VCaP (cell line): ENCODE results near the gene CAPN5.

ENCODE experiments used
- H3K27ac ChIP-seq: fragments of 450-650 bp; 2 replicates; pipeline ENCODE4 v1.5.1; 2017
- CTCF ChIP-seq: fragments of 450-650 bp; conservative IDR thresholded peaks from 2 replicates; pipeline ENCODE4 v1.5.1; 2017; ENCODE audit warnings: mild to moderate bottlenecking, moderate library complexity

CAPN5 gene

GRCh38 chr11:77071671-77072605 is 5.2 kb downstream of the CAPN5 start:
- no peak for TF ChIP-seq CTCF

GRCh38 chr11:77072851-77073327 is 6.1 kb downstream of the CAPN5 start:
- TF ChIP-seq CTCF: no peak
- H3K27ac ChIP-seq: peak overlapping the region; percentile 60; the same call in 1 of the 2 replicates

More at GRCh38 chr11:77071671-77072605, 5.2 kb downstream of the CAPN5 start:
- peak overlapping the region; percentile 10; the same call in 1 of the 2 replicates for H3K27ac ChIP-seq

- no peak for TF ChIP-seq CTCF
- H3K27ac ChIP-seq: peak overlapping the region; percentile 60
Measured at GRCh38 chr11:77073328-77074001, 6.7 kb downstream of the CAPN5 start.

- H3K27ac ChIP-seq: peak overlapping the region; percentile 60
- no peak for TF ChIP-seq CTCF
Measured at GRCh38 chr11:77074205-77074604, 7.4 kb downstream of the CAPN5 start.

- TF ChIP-seq CTCF: no peak
Measured at GRCh38 chr11:77074626-77075221, 8.0 kb downstream of the CAPN5 start.

GRCh38 chr11:77075425-77075905 is 8.7 kb downstream of the CAPN5 start:
- no peak for TF ChIP-seq CTCF
- H3K27ac ChIP-seq: peak overlapping the region; percentile 60; the same call in 1 of the 2 replicates

More at GRCh38 chr11:77074626-77075221, 8.0 kb downstream of the CAPN5 start:
- peak overlapping the region; percentile 60; the same call in 1 of the 2 replicates for H3K27ac ChIP-seq
